ENCODE measurements around the gene PRKACA. TPM values are rescaled to one million over a fixed set of nuclear protein-coding genes. Genes with fewer than 3 reads are reported as not detected.

PRKACA gene
- total RNA-seq, 4 donors from 2014 or later = 26.9 to 59.4 (median 41.3) TPM

DNA sequence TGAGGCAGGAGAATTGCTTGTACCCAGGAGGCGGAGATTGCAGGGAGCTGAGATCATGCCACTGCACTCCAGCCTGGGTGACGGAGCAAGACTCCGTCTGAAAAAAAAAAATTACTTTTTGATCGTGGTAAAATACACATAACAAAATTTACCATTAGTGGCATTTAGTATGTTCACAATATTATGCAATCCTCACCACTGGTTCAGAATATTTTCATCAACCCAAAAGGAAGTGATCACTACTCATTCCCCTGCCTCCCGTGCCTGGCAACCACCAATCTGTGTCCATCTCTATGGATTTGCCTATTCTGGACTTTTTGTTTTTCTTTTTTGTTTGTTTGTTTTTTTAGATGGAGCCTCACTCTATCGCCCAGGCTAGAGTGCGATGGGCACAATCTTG is 54.5 kb downstream of the PRKACA start:
- TF ChIP-seq POLR2A (IDR thresholded peaks at IDR 0.05) = no peak
- TF ChIP-seq EP300 (IDR thresholded peaks at IDR 0.05) = no peak
- TF ChIP-seq, protein P1, sequence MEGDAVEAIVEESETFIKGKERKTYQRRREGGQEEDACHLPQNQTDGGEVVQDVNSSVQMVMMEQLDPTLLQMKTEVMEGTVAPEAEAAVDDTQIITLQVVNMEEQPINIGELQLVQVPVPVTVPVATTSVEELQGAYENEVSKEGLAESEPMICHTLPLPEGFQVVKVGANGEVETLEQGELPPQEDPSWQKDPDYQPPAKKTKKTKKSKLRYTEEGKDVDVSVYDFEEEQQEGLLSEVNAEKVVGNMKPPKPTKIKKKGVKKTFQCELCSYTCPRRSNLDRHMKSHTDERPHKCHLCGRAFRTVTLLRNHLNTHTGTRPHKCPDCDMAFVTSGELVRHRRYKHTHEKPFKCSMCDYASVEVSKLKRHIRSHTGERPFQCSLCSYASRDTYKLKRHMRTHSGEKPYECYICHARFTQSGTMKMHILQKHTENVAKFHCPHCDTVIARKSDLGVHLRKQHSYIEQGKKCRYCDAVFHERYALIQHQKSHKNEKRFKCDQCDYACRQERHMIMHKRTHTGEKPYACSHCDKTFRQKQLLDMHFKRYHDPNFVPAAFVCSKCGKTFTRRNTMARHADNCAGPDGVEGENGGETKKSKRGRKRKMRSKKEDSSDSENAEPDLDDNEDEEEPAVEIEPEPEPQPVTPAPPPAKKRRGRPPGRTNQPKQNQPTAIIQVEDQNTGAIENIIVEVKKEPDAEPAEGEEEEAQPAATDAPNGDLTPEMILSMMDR (IDR thresholded peaks at IDR 0.05) = no peak
- Histone ChIP-seq H3K27me3 (peaks cover 2 to 49% of the 10 kb centered on the region in 2 donors), H3K4me3 (no peak overlapping the region), H3K27ac (no peak overlapping the region), H3K36me3 (no peaks in the 10 kb centered on the region), H3K9me3 (no peaks in the 10 kb centered on the region), H3K4me1 (peaks cover 0 to 9% (median 0%) of the 10 kb centered on the region in 4 donors)
- 70 to 71% methylated on average over 7 of the region's 7 CpGs for WGBS, 2 donors
- DNase-seq (ENCODE audit: low spot score in 2 of 2) = no peak

DNA sequence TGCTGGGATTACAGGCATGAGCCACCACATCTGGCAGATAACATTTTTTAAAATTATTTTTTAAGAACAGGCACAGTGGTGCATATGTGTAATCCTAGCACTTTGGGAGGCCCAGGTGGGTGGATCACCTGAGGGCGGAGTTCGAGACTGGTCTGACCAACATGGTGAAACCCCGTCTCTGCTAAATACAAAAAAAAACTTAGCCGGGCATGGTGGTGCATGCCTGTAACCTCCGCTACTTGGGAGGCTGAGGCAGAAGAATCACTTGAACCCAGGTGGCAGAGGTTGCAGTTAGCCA is 55.1 kb downstream of the PRKACA start:
- peaks cover 2 to 55% of the 10 kb centered on the region in 2 donors for H3K27me3 ChIP-seq
- H3K27ac ChIP-seq = no peak overlapping the region
- H3K4me1 ChIP-seq = peaks cover 0 to 15% (median 2%) of the 10 kb centered on the region in 4 donors
- WGBS, 2 donors = 85 to 88% methylated on average over 5 of the region's 5 CpGs
- DNase-seq (ENCODE audit: low spot score in 2 of 2) = no peak
- no peak overlapping the region for H3K4me3 ChIP-seq
- TF ChIP-seq EP300 (IDR thresholded peaks at IDR 0.05) (no peak), POLR2A (IDR thresholded peaks at IDR 0.05) (no peak)
- TF ChIP-seq, protein P1 (IDR thresholded peaks at IDR 0.05) = no peak
- H3K9me3 ChIP-seq = no peaks in the 10 kb centered on the region
- no peaks in the 10 kb centered on the region for H3K36me3 ChIP-seq

DNA sequence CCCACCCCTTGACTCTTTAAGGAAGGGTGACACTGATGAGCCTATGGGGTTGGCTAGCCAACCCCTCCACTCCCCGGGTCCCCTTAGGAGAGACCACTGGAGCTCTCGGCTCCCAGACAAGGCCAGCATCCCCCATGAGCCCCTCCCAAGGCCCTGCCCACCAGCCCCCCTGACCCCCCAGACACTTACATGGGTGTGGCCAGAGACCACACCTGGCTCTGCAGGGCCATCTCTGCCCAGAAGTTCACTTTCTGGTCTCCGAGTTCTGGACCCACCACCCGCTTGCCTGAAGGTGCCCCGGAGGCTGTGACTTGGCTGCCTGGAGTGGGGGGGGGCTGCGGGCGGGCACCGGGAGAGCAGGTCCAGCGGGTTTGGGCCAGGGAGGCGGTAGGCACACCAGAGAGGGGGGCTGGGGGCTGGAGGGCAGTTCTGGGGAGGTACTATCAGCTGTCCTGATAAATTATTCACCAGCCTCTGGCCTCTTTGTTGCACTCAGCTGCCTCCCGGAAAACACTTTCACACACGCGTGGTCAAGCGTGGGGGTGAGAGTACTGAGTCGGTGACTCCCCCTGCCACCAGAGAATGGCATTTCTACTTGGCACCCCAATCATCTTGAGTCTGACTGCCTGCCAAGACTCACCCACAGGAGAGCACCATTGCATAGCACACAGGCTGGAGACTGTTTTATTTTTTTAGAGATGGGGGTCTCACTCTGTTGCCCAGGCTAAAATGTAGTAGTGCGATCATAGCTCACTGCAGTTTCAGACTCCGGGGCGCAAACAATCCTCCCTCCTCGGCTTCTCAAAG is 55.6 kb downstream of the PRKACA start, which contains the start of gene PALM3:
Gene PALM3, minus strand, starts transcription at position 326 of the 807 bp plus-strand sequence. Its CDS starts 96 bp downstream, at position 230.
- H3K36me3 ChIP-seq = no peaks in the 10 kb centered on the region
- no peak within 1 kb of the TSS for H3K4me3 ChIP-seq
- peaks cover 0 to 20% (median 5%) of the 10 kb centered on the region in 4 donors for H3K4me1 ChIP-seq
- no peak for DNase-seq (ENCODE audit: low spot score in 2 of 2)
- 64 to 65% methylated on average over 16 to 18 of the region's 19 CpGs for WGBS, 2 donors
- peak within 1 kb of the TSS in 1 of 4 donors; percentile 39 for H3K27ac ChIP-seq
- no peaks in the 10 kb centered on the region for H3K9me3 ChIP-seq
- H3K27me3 ChIP-seq = peaks cover 2 to 59% of the 10 kb centered on the region in 2 donors
- TF ChIP-seq EP300 (IDR thresholded peaks at IDR 0.05) = no peak
- TF ChIP-seq, protein P1 (IDR thresholded peaks at IDR 0.05) = no peak
- TF ChIP-seq POLR2A (IDR thresholded peaks at IDR 0.05) = no peak

DNA sequence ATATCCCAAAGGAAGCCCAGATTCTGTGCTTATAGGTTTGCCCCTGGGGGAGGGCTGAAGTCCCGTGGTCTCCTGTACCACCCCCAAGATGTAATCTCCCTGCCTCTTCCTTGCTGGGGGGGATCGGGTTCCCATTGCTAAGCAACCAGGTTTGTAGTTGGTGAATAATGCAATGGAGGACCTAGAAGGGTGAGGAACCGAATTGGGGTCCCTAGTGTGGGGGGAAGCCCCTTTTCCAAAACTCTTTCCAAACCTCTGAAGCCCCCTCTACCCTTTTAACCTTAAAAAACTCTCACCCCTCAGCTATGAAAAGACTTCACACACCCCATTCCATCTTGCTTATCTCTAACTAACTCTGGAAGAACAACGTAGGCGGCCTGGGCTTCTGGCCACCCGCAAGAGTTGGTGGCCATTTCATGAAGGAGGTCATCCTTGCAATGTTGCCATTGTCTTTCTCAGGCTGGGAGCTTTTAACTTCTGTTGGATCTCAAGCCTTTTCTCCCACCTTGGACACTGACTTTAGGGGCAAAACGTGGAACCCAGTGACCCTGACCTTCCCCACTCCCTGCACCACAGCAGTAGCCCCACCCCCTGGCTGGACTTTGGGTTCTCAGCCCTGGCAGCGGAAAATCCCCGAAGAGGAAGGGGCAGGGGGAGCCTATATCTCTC is 56.3 kb downstream of the PRKACA start:
- no peak overlapping the region for H3K4me3 ChIP-seq

More for the DNA sequence above, 56.3 kb downstream of the PRKACA start:
- peaks cover 0 to 22% (median 5%) of the 10 kb centered on the region in 4 donors for H3K4me1 ChIP-seq
- 54% methylated on average over 9 of the region's 9 CpGs for WGBS, 2 donors
- TF ChIP-seq POLR2A (IDR thresholded peaks at IDR 0.05) = no peak
- TF ChIP-seq, protein P1 (IDR thresholded peaks at IDR 0.05) = no peak
- no peak for TF ChIP-seq EP300 (IDR thresholded peaks at IDR 0.05)
- no peaks in the 10 kb centered on the region for H3K9me3 ChIP-seq
- no peaks in the 10 kb centered on the region for H3K36me3 ChIP-seq
- DNase-seq (ENCODE audit: low spot score in 2 of 2) = no peak
- H3K27me3 ChIP-seq = peaks cover 2 to 62% of the 10 kb centered on the region in 2 donors
- peak overlapping the region in 1 of 4 donors; percentile 39 for H3K27ac ChIP-seq
